ENCODE measurements around the gene ATP2C1.
A peak's percentile ranks its signal among the peaks of the same experiment; 100 is the strongest.

The ATP2C1 gene

GRCh38 chr3:131050001-131050400 lies 156.1 kb downstream of the ATP2C1 start:
- no peak for DNase-seq

- DNase-seq, result peak in 1 of 3 donors; percentile 16
Measured at GRCh38 chr3:131053043-131053859, 159.4 kb downstream of the ATP2C1 start.

Measured in suppressor macrophage treated with lipopolysaccharide for 1 hour (primary cell).